Activated naive CD4-positive, alpha-beta T cell treated with anti-CD3 and anti-CD28 coated beads, Interleukin-2, amount 50 U/mL, for 72 hours (primary cell): Measurements from ENCODE around the gene TXNDC2. TPM values are rescaled to one million over a fixed set of nuclear protein-coding genes. Genes with fewer than 3 reads are reported as not detected.
"Not testable (repeated sequence)": the region's sequence is repeated elsewhere in the genome, so short reads cannot be mapped to it uniquely, and the experiment has no call there.

Experiments used
- ATAC-seq, 2 donors: fragments of 150-1000 bp; cut with Tn5 transposase; 2 replicates each; pipeline ENCODE4 v1.10.0; 2021; ENCODE audit warnings: mild to moderate bottlenecking in 2 of 2, moderate library complexity in 2 of 2
- DNase-seq, 2 donors: peaks; one replicate each; pipeline ENCODE4 v3.0.0; 2021 to 2022; ENCODE audit warnings: low spot score in 2 of 2
- H3K27ac Mint-ChIP-seq, 2 donors: one replicate each; pipeline ENCODE4 v1.8.0; 2022; ENCODE audit warnings: mild to moderate bottlenecking in 2 of 2, mixed read lengths in 2 of 2
- H3K36me3 Mint-ChIP-seq, 2 donors: one replicate each; pipeline ENCODE4 v1.8.0; 2022; ENCODE audit warnings: mixed read lengths in 2 of 2
- H3K9me3 Mint-ChIP-seq, 2 donors: one replicate each; pipeline ENCODE4 v1.8.0; 2022; ENCODE audit warnings: mixed read lengths in 2 of 2
- total RNA-seq, 2 donors: library from RNA; stranded (reverse); gene quantifications; one replicate each; pipeline ENCODE4 v1.2.3, GENCODE V29; 2022

The TXNDC2 gene
- total RNA-seq, 2 donors from 2014 or later: not detected

DNA sequence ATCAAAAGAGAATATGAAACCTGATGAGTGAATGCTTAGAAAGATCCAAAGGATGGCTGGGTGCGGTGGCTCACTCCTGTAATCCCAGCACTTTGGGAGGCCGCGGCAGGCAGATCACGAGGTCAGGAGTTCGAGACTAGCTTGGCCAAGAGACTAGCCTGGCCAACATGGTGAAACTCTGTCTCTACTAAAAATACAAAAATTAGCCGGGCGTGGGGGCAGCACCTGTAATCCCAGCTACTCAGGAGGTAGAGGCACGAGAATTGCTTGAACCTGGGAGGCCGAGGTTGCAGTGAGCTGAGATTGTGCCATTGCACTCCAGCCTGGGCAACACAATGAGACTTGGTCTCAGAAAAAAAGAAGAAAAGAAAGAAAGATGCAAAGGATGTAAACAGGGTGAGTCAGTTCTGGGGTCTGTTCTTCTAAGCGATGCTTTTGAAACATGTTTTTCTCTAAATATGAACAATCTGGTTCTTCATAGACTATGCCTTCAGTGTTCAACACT lies 12.1 kb downstream of the TXNDC2 start:
- not testable (repeated sequence) for H3K36me3 Mint-ChIP-seq, DNase-seq, ATAC-seq, H3K27ac Mint-ChIP-seq, H3K9me3 Mint-ChIP-seq

GRCh38 chr18:9898792-9899549 lies 13.2 kb downstream of the TXNDC2 start:
- H3K9me3 Mint-ChIP-seq: no peaks in the 10 kb centered on the region
- DNase-seq: no peak
- ATAC-seq: peak; percentile 37 to 93
- H3K36me3 Mint-ChIP-seq: no peaks in the 10 kb centered on the region
- peak overlapping the region in 1 of 2 donors; percentile 41 for H3K27ac Mint-ChIP-seq

DNA sequence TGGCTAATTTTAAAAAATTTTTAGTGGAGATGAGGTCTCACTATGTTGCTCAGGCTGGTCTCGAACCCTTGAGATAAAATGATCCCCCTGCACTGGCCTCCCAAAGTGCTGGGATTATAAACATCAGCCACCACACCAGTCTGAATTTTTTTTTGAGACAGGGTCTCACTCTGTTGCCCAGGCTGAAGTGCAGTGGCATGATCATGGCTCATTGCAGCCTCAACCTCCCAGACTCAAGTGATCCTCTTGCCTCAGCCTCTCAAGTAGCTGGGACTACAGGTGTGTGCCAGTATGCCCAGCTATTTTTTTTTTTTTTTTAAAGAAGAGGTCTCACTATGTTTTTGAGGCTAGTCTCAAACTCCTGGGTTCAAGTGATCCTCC lies 13.8 kb downstream of the TXNDC2 start:
- not testable (repeated sequence) for ATAC-seq, H3K9me3 Mint-ChIP-seq, H3K36me3 Mint-ChIP-seq, H3K27ac Mint-ChIP-seq, DNase-seq

GRCh38 chr18:9900699-9901098 lies 14.9 kb downstream of the TXNDC2 start:
- no peaks in the 10 kb centered on the region for H3K9me3 Mint-ChIP-seq
- no peak overlapping the region for H3K27ac Mint-ChIP-seq
- no peak for DNase-seq
- H3K36me3 Mint-ChIP-seq: no peaks in the 10 kb centered on the region
- ATAC-seq: no peak

DNA sequence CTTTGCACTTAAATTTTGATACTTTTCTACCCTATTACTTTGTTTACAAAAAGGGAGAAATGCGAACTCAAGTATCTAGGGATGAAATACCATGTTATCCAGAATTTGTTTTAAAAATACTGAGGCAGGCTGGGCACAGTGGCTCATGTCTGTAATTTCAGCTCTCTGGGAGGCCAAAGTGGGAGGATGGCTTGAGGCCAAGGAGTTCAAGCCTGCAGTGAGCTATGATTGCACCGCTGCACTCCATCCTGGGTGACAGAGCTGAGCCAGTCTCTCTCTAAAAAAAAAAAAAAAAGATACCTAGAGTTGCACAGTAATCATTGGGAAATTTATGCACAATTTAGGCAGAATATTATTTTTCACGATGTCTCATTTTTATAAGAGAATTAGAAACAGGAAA lies 15.6 kb downstream of the TXNDC2 start:
- ATAC-seq (no peak), DNase-seq (no peak)
- H3K27ac Mint-ChIP-seq: no peak overlapping the region
- H3K36me3 Mint-ChIP-seq: no peaks in the 10 kb centered on the region
- no peaks in the 10 kb centered on the region for H3K9me3 Mint-ChIP-seq

DNA sequence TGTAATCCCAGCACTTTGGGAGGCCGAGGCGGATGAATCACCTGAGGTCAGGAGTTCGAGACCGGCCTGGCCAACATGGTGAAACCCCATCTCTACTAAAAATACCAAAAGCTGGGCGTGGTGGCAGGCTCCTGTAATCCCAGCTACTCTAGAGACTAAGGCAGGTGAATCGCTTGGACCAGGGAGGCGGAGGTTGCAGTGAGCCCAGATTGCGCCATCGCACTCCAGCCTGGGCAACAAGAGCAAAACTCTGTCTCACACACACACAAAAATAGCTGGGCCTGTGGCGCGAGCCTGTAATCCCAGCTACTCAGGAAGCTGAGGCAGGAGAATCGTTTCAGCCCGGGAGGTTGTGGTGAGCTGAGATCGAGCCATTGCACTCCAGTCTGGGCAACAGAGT lies 16.5 kb downstream of the TXNDC2 start:
- not testable (repeated sequence) for H3K36me3 Mint-ChIP-seq, ATAC-seq

DNA sequence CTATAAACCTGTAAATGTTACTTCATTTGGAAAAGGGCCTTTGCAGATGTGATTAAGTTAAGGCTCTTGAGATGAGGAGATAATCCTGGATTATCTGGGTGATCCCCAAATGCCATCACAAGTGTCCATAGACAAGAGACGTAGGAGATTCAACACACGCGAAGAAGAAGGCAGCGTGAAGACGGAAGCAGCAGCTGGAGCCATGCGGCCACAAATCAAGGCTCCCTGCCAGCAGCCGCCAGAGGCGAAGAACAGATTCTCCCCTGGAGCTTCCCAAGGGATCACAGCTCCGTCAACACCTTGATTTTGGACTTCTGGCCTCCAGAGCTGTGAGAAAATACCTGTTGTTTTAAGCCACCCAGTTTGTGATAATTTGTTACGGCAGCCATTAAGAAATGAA lies 17.1 kb downstream of the TXNDC2 start:
- DNase-seq (no peak), ATAC-seq (no peak)
- H3K27ac Mint-ChIP-seq: no peak overlapping the region
- H3K9me3 Mint-ChIP-seq: no peaks in the 10 kb centered on the region
- no peaks in the 10 kb centered on the region for H3K36me3 Mint-ChIP-seq

More for the DNA sequence above, 16.5 kb downstream of the TXNDC2 start:
- DNase-seq, H3K27ac Mint-ChIP-seq, H3K9me3 Mint-ChIP-seq: not testable (repeated sequence)

GRCh38 chr18:9905401-9905922 lies 19.7 kb downstream of the TXNDC2 start:
- Mint-ChIP-seq H3K27ac (no peak overlapping the region), H3K36me3 (no peaks in the 10 kb centered on the region), H3K9me3 (no peaks in the 10 kb centered on the region)
- no peak for ATAC-seq
- DNase-seq: no peak

DNA sequence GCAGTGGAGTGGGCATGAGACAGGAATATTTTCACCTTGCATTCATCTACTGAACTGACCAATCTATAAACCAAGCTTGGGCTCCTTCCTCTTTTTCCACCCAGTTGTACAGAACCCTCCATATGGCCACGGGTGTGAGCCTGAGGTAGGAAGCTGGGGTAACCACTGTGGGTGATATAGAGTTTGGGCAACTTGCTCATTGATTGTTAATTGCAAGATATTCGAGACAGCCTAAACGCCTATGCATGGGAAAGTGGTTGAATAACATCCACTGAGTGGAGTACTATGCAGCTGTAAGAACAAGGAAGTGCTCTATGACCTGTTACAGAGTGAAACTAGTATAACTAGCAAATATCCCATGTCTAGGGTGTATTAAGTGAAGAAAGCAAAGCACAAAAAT lies 20.7 kb downstream of the TXNDC2 start:
- ATAC-seq (no peak), DNase-seq (no peak)
- no peak overlapping the region for H3K27ac Mint-ChIP-seq
- H3K36me3 Mint-ChIP-seq: no peaks in the 10 kb centered on the region
- H3K9me3 Mint-ChIP-seq: no peaks in the 10 kb centered on the region

DNA sequence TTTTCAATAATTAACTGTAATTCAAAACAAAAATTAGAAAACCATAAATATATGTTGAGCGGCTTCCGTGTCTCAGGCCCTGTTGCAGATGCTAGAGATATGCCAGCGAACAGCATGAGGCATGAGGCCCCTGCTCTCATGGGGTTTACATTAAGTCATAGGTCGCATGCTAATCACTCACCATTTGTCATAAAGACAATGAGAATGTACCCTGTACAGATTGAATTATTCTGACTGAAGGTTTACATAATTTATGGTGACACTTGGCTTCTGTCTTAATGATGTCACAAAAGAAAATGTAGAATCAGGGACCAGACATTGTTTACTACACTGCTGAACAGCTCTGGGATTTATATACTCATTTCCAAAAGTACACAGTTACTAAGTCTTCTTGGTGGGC lies 22.1 kb downstream of the TXNDC2 start:
- no peak for ATAC-seq
- H3K27ac Mint-ChIP-seq: no peak overlapping the region
- H3K36me3 Mint-ChIP-seq: peaks cover 6 to 7% of the 10 kb centered on the region in 2 donors
- peaks cover 0 to 7% of the 10 kb centered on the region in 2 donors for H3K9me3 Mint-ChIP-seq
- no peak for DNase-seq

GRCh38 chr18:9910071-9910470 lies 24.3 kb downstream of the TXNDC2 start:
- H3K9me3 Mint-ChIP-seq: peaks cover 0 to 7% of the 10 kb centered on the region in 2 donors
- H3K27ac Mint-ChIP-seq: no peak overlapping the region
- DNase-seq: no peak
- H3K36me3 Mint-ChIP-seq: peaks cover 7 to 16% of the 10 kb centered on the region in 2 donors
- ATAC-seq: no peak

DNA sequence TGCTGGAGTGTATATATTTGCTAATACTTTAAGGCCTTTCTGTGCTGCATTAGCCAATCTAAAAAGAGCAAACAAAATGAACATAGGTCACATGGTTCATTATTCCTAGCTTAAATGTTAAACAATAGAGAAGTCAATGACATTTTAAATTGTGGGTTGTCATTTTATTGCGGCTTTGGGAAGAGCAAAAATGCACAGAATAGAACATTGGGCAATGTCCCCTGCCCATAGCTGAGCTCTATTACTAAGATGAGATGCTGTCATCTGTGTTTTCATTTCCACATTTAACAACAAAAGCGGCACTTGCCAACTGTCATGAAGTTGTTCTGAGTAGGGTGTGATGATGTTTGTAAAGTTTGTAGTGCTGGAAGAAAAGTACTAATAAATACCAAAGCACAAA lies 24.9 kb downstream of the TXNDC2 start:
- peaks cover 0 to 7% of the 10 kb centered on the region in 2 donors for H3K9me3 Mint-ChIP-seq
- peaks cover 7 to 21% of the 10 kb centered on the region in 2 donors for H3K36me3 Mint-ChIP-seq

GRCh38 chr18:9911226-9911625 lies 25.5 kb downstream of the TXNDC2 start:
- ATAC-seq (no peak), DNase-seq (no peak)
- H3K9me3 Mint-ChIP-seq: peaks cover 0 to 7% of the 10 kb centered on the region in 2 donors
- peaks cover 9 to 26% of the 10 kb centered on the region in 2 donors for H3K36me3 Mint-ChIP-seq
- H3K27ac Mint-ChIP-seq: no peak overlapping the region

More for the DNA sequence above, 24.9 kb downstream of the TXNDC2 start:
- DNase-seq: no peak
- ATAC-seq: no peak
- no peak overlapping the region for H3K27ac Mint-ChIP-seq

- DNase-seq, H3K9me3 Mint-ChIP-seq, ATAC-seq: not testable (repeated sequence)
- H3K36me3 Mint-ChIP-seq: peaks cover 12 to 29% of the 10 kb centered on the region in 2 donors
- peak overlapping the region in 1 of 2 donors; percentile 95 for H3K27ac Mint-ChIP-seq
Measured at GRCh38 chr18:9912285-9912684, 26.5 kb downstream of the TXNDC2 start.

GRCh38 chr18:9913151-9913525 lies 27.4 kb downstream of the TXNDC2 start:
- Mint-ChIP-seq H3K27ac (peak overlapping the region; percentile 85 to 95), H3K36me3 (peaks cover 12 to 29% of the 10 kb centered on the region in 2 donors), H3K9me3 (peaks cover 0 to 7% of the 10 kb centered on the region in 2 donors)
- ATAC-seq (no peak), DNase-seq (no peak)

- Mint-ChIP-seq H3K36me3 (peaks cover 12 to 29% of the 10 kb centered on the region in 2 donors), H3K27ac (peak within 1 kb of the TSS; percentile 95), H3K9me3 (peaks cover 0 to 7% of the 10 kb centered on the region in 2 donors)
- ATAC-seq (peak; percentile 79 to 86), DNase-seq (peak; percentile 91 to 98)
Measured at GRCh38 chr18:9913526-9914333, 28.0 kb downstream of the TXNDC2 start, which contains the start of gene VAPA. Gene VAPA (plus strand): TSS chr18:9914016. CDS start chr18:9914257, 241 bp downstream.

GRCh38 chr18:9914334-9914583 lies 28.5 kb downstream of the TXNDC2 start:
- DNase-seq: no peak
- peaks cover 12 to 29% of the 10 kb centered on the region in 2 donors for H3K36me3 Mint-ChIP-seq
- H3K9me3 Mint-ChIP-seq: peaks cover 0 to 7% of the 10 kb centered on the region in 2 donors
- peak overlapping the region in 1 of 2 donors; percentile 95 for H3K27ac Mint-ChIP-seq
- no peak for ATAC-seq
